Stimulated activated CD4-positive, alpha-beta T cell treated with anti-CD3 and anti-CD28 coated beads, Interleukin-12 subunit alpha, Interleukin-12 subunit beta, amount 100 ng/mL, for 4 hours (primary cell): ENCODE measurements around the gene PPP2R2B.

ENCODE experiments used
- DNase-seq: peaks from one replicate; pipeline ENCODE4 v3.0.0-alpha.2; 2020

Gene PPP2R2B

GRCh38 chr5:146695646-146696045 is 182.9 kb downstream of the PPP2R2B start:
- no peak for DNase-seq

- DNase-seq = no peak
These were observed 187.6 kb downstream of the PPP2R2B start for GRCh38 chr5:146690880-146691355.

DNA sequence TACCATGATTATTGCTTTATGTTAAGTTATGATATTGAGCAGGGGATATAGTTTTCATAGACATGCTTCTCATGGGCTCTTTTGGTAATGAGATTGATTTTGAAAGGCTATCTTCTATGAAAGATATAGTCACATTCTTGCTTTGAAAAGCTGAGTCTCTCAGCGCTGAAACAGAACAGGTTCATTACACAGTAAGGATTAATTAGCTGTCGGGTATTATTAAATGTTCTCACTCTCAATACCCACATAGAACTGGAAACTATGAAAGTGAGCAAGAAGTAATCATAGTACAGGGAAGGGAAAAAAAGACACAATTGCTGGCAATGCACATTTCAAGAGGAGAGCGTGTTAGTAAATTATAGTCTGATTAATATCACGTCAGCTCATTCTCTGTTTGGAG is 190.9 kb downstream of the PPP2R2B start:
- no peak for DNase-seq

DNA sequence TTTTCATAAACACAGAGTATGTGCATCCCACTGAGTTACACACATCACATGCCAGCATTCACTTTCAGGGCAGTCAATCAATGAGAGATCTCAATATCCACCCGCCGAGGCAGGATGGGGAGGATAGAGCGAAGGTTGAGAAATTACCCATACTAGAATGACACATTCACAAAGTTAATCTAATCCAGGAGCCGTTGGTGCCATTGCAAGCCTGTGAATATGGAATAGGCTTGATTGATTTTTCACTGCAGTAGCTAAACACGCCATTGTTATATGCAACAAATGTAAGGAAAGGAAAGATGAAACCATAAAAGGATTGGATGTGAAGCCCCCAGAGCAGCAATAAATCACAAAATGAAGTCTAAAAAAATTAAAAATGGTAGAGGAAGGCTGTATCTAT is 194.7 kb downstream of the PPP2R2B start:
- no peak for DNase-seq

GRCh38 chr5:146682899-146683532 is 195.5 kb downstream of the PPP2R2B start:
- DNase-seq = no peak

GRCh38 chr5:146681585-146682105 is 196.9 kb downstream of the PPP2R2B start:
- DNase-seq = no peak

DNA sequence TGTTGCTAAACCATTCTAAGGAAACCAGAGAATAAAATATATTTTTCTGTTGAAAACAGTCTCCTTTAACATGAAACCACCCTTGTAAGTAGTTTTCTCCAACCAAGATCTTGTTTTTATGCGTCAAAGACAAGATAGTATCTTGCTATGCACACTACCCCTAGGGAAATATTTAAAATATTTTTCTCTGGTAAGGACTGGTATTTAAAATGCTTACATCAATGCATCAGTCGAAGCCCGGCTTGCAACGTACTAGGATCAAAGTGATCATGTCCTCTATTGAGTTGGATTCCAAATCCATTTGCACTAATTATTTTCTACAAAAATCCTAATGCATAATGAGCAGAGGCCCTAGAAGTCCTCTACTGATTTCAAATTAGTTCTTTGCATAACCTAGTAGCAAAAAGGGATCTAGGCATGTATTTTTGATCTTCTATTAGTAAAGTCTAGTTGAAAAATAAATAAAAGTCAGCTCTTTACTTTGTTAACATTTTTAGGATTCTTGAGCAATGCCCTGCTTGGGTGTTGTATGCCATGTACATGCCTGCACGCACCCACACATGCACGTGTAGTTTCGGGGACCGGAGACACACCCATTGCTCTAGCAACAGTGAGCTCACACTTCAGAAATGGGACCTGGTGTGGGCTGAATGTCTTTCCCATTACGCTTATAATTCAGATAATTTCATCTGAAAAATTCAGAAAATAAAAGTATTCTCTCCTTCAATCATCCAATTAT is 197.5 kb downstream of the PPP2R2B start:
- DNase-seq = no peak

GRCh38 chr5:146675636-146676035 is 202.9 kb downstream of the PPP2R2B start:
- DNase-seq = no peak

GRCh38 chr5:146672866-146673265 is 205.7 kb downstream of the PPP2R2B start:
- DNase-seq = no peak

DNA sequence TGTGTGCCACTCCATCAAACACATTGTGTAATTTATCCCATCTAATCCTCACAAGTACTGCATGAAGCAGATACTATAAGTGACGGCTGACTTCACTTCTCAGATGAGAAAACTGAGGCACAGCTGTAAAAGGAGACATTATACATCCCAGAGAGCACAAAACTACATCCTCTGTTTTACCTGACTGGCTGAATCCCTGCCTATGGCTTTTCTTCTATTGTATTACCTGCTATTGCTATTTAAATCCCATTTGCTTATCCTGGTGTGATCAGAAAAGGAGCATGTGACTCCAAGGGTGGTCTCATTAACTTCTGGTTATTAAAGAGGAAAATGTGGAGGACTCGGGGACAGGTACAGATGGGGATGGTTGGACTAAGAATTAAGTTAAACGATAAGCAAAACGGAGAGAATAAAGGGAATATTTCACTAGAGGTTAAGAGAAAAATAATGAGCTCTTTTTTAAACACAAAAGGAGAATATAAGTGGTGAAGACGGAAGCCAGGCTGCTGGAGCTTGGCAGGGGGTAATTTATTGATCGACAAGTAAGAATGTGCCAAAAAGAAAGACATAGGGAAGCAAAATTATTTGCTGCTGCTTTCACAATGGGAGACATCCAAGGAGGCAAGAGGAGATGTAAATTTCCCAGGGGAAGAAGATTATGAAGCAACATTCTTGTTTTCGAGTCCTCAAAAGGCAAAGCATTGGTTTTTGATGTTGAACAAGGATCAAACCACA is 206.8 kb downstream of the PPP2R2B start:
- no peak for DNase-seq

- no peak for DNase-seq
These were observed 208.9 kb downstream of the PPP2R2B start for GRCh38 chr5:146669656-146670055.

GRCh38 chr5:146667633-146668272 is 210.8 kb downstream of the PPP2R2B start:
- no peak for DNase-seq

DNA sequence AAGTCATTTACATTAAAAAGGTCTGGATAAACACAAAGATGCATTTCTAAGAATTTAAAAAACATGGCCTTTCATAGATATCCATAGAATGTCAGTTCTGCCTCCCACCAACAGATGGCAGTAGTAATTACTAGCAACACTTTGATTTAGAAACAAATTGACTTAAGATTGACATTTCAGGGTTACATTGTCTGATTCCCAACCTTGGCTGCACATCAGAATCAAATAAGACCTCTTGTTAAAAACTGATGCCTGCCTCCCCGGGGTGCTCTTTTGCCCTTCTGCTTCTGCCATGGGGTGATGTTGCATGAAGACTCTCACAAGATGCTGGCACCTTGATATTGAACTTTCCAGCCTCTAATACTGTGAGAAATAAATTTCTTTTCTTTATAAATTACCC is 216.3 kb downstream of the PPP2R2B start:
- DNase-seq = no peak

GRCh38 chr5:146660376-146660960 is 218.1 kb downstream of the PPP2R2B start:
- no peak for DNase-seq

DNA sequence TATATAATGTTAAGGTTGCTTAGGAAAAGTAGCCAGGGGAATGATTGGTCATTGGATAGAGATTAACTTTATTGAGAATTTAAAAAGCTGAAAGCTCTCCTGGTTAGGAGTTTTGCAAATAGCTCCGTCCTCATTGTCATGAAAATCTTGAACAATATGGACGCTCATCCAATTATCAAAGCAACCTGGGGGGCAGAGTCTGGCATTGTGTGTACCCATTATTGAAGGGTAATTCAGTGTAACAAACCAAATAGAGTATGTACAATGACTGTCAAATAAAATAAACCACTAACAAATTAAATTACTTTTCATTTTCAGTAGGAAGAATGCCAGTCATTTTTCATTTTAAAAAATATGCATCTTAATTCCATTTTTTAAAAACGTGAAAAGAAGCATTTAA is 218.6 kb downstream of the PPP2R2B start:
- DNase-seq = no peak

- DNase-seq = no peak
These were observed 221.9 kb downstream of the PPP2R2B start for GRCh38 chr5:146656703-146657102.

DNA sequence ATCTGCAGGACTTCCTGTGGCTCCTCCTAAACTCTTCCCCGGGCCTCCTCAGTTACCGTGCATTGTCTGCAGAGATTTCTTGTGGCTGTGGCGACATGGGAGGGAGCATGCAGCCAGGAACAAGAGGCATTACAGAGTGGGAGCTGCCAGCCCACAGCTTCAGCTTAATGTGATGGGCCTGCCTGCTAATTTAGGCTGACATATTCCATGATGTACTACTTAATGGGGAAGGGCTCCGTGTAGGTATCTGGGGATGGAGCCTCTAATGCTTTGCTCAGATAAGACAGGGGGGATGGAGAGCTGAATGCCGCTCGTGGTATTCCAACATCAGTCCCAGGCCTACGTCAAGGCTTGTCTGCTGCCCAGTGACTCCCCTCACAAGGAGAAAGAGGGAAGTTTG is 225.0 kb downstream of the PPP2R2B start:
- DNase-seq = no peak

GRCh38 chr5:146652547-146652946 is 226.0 kb downstream of the PPP2R2B start:
- DNase-seq = no peak

GRCh38 chr5:146647656-146648199 is 230.8 kb downstream of the PPP2R2B start:
- DNase-seq = no peak

DNA sequence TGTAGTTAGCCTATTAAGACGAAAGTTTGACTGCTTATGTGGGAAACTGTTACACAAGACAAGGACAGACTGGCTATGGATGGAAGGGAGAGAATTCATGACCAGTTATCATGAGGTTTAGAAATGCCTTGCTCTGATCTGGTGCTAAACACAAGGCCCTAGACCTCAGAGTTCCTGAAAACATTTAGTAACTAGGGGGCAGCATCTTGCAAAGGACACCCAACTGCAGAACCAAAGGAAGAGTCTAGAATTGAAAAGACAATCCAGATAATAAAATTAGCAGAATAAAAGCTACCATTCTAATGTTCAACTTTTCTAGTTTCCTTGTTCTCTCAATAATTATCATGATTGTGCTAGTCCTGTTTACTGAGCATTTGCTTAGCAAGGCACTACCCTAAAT is 232.1 kb downstream of the PPP2R2B start:
- DNase-seq = no peak

GRCh38 chr5:146645342-146645741 is 233.2 kb downstream of the PPP2R2B start:
- no peak for DNase-seq

DNA sequence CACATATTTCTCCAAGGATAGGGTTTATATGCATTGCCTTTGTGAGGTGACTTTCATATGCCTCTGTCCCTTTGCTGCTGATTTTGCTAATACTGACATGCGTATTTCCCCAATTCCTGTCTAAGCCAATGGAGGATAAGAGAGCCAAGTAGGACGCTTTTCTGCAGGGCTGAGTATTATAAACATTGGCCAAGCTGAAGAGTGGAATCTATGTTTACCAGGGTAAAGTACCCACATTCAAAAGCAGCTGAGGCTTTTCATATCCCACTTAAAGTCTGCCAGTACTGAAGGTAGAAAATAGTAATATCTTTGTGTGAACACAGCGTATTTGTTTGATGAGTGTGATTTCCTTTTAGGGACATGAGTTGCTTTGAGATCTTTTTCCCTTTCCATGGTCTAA is 233.7 kb downstream of the PPP2R2B start:
- DNase-seq = no peak
